Stimulated activated CD4-positive, alpha-beta T cell treated with anti-CD3 and anti-CD28 coated beads, Interleukin-1b, Interleukin-23, amount 100 ng/mL, for 48 hours (primary cell): ENCODE results near the gene NAB2.

ENCODE experiments used
- DNase-seq: peaks from one replicate; pipeline ENCODE4 v3.0.0-alpha.2; 2020

Gene NAB2

DNA sequence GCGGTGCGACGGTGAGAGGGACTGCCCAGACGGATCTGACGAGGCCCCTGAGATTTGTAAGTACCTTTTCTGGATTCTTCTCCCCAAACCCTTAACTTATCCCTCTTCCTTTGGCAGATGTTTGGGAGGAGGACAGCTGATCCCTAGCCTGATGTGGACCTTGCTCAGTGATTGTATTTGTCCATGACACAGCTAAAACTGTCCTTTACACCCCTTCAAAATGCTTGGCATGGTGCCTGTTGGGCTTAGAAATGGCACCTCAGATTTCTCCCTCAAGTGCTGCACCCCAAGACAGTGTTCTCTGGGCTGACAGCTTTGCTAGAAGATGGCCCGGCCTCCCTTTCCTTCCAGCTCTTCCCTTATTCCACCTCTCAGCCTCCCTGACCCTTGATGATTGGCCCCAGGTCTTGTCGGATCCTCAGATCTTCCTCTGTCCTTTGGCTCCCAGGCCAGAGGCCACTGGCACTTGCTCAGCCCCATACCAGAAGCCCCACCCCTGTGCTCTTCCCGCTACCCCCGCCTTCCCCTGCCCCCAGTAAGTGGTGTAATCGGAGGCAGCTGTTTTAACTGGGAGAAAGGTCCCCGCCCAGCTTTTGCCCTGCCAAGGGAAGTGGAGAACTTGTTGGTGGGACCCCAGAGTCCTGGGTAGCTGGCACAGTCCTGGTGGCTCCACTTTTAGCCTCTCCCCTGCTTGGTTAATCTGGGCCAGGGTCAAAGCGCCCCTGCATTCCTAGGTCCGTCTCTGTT, 49.8 kb downstream of the NAB2 start:
- DNase-seq = no peak

DNA sequence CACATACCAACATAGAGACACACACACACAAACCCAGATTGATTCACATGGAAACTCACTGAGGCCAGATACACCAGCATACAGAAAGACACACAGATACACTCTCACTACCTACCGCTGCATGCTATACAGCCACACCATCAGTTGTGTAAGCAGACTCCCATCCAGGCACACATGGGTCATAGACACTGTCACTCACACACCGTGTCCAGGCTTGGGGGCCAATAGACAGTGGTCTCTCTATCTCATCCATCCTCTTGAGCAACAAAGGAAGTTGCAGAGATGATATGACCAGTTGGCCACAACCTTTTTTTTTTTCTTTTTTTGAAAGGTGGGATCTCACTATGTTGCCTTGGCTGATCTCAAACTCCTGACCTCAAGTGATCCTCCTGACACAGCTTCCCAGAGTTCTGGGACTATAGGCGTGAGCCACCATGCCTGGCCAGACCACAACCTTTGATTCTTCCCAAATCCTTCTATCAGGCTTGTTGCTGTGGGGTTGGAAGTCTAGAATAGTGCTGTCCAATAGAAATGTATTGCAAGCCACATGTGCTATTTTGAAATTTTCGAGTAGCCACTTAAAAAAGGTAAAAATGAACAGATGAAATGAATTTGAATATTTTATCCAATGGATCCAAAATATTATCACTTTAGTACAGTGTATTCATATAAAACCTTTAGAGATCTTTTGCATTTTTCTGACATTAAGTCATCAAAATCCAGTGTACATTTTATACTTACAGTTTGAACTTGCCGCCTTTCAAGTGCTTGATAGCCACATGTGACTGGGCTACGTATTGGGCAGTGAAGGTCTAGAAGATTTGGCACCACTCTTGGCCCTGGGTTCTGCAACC, 51.1 kb downstream of the NAB2 start:
- DNase-seq = no peak

DNA sequence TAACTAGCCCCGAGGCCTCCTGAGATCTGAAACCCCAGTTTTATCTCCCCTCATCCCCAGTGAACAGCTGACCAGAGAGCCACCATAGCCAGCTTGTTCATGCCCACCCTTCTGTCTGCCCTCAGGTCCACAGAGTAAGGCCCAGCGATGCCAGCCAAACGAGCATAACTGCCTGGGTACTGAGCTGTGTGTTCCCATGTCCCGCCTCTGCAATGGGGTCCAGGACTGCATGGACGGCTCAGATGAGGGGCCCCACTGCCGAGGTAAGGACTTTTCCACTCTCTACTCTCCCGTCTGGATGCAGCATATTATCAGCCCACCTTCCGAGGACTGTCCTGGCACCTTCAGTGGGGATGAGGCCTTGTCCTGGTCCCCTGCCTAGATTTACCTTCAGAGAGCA, 52.3 kb downstream of the NAB2 start:
- DNase-seq = no peak

DNA sequence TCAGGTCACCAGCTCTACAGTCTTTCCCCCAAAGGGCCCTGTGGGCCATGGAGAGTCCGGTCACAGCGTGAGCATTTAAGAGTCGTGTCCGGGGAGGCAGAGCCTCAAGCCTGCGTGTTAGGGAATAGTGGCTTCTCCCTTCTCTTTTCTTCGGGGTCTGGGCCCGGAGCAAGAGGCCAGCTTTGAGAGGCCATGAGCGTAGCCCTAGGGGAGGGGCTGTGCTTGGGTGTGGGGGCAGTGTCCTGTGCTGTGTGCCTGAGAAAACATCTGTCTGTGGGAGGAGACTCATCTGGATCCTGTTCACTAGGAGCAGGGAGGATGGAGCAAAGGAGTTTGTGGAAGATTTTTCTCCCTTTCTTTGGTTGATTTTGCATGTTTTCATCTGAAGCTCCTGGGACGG, 53.2 kb downstream of the NAB2 start:
- no peak for DNase-seq

DNA sequence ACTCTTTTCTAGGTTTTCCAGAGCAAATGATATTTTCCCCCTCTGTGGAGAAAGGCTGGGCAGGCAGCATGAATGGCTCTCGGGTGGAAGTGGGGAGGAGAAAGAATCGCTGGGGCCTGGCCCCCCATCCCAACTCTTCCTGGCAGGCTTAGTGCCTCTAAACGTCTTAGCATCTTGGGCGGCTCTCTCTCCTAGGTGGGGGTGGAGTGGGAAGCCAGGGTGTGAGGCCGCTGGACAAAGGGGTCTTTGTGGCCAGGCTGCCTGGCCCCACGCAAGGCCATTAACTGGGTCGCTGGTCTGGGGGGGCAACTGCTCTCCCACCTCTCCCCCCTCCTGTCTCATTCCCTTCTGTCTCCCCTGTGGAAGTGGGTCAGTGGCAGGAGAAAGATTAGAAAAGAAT, 53.8 kb downstream of the NAB2 start:
- no peak for DNase-seq

DNA sequence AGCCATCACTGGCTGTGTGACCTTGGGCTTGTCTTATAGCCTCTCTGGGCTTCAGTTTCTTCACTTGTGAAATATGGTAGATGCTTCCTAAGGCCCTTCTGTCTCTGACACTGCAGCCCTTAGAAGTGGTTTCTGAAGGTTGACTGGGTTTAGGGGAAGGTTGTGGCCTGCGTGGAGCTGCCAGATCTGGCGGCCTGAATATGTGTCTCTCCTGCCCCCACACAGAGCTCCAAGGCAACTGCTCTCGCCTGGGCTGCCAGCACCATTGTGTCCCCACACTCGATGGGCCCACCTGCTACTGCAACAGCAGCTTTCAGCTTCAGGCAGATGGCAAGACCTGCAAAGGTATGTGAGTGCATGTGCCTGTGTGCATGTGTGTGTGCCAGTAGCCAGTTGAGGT, 54.5 kb downstream of the NAB2 start:
- DNase-seq = no peak
